ENCODE data around the gene MLANA. TPM values are rescaled to one million over a fixed set of nuclear protein-coding genes. Genes with fewer than 3 reads are reported as not detected.

Gene MLANA
- total RNA-seq, 1 donor from 2014 or later, result not detected

GRCh38 chr9:5953743-5954707, 63.3 kb downstream of the MLANA start:
- Histone ChIP-seq H3K36me3 (ENCODE audit: control insufficient read depth, insufficient read depth, low read length) (peaks cover 2% of the 10 kb centered on the region), H3K4me3 (ENCODE audit: low read depth, low read length) (no peak overlapping the region), H3K27me3 (ENCODE audit: control insufficient read depth, insufficient read depth, low read length) (no peaks in the 10 kb centered on the region)
- DNase-seq (ENCODE audit: low read depth) (peak; percentile 3), FAIRE-seq (no peak)
- TF ChIP-seq CTCF (IDR thresholded peaks at IDR 0.05; ENCODE audit: insufficient read depth, low read length, severe bottlenecking), result no peak

DNA sequence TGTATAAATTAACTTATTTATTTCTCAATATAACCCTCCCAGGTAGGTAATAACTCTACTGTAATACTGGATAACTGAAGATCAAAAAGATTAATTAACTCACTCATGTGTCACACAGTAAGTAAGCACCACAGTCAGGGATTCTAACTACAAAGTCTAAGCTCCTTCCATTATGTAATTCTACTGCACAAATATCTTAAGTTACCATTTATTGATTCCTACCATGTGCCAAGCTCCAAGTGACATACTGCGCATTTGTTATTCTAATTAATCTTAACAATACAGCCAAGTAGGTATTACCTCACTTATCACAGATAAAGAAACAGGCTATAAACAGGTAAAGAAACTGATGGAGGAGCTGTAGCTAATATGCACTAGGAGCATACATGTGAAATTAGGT, 66.5 kb downstream of the MLANA start:
- no peak for FAIRE-seq
- DNase-seq (ENCODE audit: low read depth), result no peak

GRCh38 chr9:5958273-5958672, 67.6 kb downstream of the MLANA start:
- Histone ChIP-seq H3K36me3 (ENCODE audit: control insufficient read depth, insufficient read depth, low read length) (peaks cover 2% of the 10 kb centered on the region), H3K27me3 (ENCODE audit: control insufficient read depth, insufficient read depth, low read length) (no peaks in the 10 kb centered on the region), H3K4me3 (ENCODE audit: low read depth, low read length) (no peak overlapping the region)
- no peak for DNase-seq (ENCODE audit: low read depth)
- FAIRE-seq, result no peak
- TF ChIP-seq CTCF (IDR thresholded peaks at IDR 0.05; ENCODE audit: insufficient read depth, low read length, severe bottlenecking), result no peak

More for the DNA sequence above, 66.5 kb downstream of the MLANA start:
- no peaks in the 10 kb centered on the region for H3K27me3 ChIP-seq (ENCODE audit: control insufficient read depth, insufficient read depth, low read length)
- H3K4me3 ChIP-seq (ENCODE audit: low read depth, low read length), result no peak overlapping the region
- H3K36me3 ChIP-seq (ENCODE audit: control insufficient read depth, insufficient read depth, low read length), result peaks cover 2% of the 10 kb centered on the region
- no peak for TF ChIP-seq CTCF (IDR thresholded peaks at IDR 0.05; ENCODE audit: insufficient read depth, low read length, severe bottlenecking)

Other genes with a start within 250 kb of the MLANA start
- 52.9 and 79.9 TPM in 2 replicates for gene ERMP1, start 57.8 kb upstream of the MLANA start, total RNA-seq
- gene RANBP6, start 124.7 kb downstream of the MLANA start, total RNA-seq, result 17.0 and 19.5 TPM in 2 replicates

Data from bronchial epithelial cell (primary cell).